NCI-H1092 treated with DMSO at 0.1 percent for 48 hours (cell line): ENCODE measurements around the gene CREB5.

ENCODE experiments used
- DNase-seq: peaks from one replicate; lab custom pipeline; 2025; lab: John Stamatoyannopoulos, UW

CREB5 gene

DNA sequence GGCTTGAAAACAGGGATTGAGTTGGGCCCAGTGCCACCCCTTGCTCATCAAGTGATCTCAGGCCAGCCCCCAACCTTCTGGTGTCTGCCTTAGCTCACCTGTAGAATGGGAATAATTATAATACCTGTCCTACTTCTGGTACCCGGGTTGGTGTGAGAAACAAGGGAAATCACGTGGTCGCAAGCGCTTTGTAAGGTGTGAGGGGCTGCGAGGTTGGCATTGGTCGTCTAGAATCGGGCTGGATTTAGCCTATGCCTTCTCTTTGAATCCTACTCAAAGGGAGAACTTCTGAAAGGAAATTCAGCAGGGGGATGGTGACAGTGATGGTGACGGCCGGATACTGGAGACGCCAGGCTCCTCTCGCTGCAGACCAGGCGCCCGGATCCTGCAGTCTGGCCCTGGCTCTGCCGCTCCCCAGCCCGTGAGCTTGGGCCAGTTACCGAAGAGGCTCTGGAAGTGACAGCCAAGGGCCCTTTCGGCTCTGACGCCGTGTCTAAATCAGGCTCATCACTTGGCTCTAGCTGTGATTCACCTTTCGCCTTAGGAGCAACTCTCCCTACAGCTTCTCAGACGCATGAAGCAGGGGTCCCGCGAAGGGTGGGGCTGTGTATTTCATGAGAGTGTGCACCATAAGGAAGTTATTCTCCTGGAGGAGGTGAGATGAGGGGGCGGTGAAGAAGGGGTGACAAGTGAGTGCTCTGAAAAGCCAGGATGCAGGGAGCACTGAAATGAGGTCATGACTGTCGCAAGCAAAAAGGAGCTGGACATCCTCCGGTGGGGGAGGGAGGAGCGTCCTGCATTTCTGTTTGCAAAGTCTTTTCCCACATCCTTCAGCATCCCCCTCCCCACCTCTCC lies 4.0 kb upstream of the CREB5 start:
- no peak for DNase-seq

DNA sequence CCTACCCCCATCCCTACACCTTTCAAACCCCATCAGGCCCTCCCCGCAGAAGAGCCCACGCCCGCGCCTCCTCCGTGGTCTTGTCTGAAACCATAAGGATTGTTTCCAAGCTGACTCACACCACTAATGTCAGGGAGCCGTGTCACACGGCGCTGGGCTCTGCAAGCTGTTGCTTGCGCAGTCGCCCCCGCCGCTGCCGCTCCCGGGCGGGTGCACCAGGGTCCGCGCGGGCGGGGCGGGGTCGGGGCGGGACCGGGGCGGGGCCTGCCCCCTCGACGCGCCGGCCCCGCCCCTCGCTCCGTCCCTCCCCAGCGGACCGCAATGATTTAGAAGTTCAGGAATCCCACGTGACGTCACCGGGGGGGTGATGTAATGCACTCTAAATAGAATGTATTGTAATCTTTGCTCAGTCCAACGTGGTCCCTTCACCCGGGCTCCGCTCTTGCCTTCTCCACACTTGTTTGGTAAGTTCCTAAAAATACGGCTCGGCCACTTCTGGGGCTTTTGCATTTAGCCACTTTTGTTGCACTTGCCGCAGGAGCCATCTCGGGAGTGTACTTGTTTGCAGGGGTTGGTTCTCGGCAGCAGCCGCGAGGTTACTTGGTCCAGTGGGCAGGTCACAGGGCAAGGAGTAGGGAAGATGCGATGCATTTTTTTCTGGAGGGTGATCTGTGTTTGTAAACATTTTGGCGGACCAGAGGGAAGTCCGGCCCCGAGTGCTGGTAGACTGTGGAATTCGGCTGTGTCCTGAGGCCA lies 3.2 kb upstream of the CREB5 start:
- DNase-seq, result peak; percentile 45

DNA sequence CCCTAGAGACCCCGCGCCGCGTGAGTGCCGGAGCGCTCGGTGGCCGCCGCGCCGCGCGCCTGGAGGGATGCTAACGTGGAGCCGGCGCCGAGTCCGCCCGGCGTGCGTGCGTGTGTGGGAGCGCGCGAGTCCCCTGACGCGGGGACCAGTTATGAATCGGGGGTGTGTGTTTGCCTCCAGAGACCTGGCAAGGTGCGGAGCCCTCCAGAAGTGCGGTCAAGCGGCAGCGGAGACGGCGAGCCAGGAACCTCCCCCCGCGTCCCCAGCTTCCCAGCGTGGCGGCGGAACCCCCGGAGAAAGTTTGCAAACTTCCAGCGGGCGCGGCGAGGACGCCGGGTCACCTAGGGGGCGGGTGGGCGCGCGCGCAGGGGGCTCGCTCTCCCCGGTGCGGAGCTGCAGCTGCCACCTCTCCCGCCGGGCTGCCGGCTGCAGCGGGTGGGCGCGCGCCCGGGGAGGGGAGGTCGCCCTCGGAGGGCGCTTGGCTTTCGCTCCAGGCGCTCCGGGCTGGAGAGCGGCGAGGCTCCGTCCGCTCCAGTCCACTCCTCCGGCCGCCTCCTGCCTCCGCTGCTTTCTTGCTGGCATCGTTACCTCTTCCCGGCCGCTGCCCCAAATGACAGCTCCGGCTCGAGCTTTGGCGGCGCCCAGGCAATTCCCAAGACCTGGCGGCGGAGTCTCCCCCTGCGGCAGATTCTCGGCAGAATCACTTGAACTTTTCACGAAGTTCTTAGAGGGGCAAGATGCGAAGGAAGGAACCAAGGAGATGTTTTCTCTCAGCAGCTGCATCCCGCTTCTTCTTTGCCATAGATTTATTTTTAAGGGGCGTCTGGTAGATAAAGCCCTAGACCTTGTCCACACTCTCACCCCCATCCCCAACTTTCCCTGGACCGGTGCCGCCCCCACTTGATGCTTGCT lies 2.3 kb upstream of the CREB5 start:
- peak; percentile 29 for DNase-seq

DNA sequence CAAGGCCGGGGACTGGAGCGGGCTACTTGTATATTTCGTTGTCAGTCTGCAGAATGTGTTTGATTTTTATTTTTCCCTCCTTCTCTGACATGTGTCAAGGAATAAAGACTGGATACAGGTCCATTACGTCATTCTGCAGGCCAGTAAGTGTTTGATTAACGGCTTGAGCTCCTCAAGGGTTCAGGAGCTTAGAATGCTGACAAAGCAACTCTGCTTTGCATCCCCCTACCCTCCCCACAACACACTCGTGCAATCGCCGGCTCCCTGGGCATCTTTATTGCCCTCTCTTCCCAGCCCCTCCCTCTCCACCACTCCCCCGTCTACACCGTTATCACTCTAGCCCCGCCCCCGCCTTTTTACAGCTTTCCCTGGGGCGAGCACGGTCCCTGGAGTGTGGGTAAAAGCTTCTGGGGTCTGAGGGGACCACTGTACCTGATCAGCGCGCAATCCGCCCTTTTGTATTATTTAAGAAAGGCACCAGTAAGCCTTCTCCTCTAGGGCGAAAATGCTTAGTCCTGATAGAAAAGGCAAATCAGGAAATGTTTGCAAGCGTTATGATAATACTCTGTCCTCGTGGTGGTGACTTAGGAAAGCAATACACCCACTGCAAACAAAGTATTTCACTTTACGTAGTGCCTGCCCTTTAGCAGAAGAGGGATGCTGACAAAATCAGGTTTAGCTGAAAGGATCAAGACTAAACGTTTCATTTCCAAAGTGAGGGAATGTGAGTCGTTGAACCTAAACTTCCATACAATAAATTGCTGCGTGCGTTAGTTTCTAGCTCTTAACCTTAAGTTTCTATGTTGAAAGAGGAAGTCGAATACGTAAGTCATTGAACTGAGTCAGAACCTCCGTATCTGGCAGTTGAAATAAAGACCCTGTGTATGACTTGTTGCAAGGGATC lies 1.4 kb upstream of the CREB5 start:
- DNase-seq, result peak; percentile 36

DNA sequence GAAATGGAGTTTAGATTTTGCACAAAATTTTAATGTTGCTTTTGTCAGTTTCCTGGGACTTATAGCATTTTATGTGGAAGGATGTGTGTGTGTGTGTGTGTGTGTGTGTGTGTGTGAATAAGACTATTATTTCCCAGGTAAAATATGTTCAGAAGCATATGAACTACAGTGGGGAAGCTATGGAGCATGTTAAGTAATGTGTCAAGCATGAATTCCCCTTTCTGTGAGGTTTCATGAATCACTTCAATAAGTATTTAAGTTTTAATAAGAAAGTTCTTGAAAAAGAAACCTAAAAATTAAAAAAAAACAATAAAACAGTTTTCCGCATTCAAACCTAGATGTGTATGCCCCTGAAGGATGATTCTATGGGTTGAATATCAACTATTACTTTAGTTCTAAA lies 693 bp downstream of the CREB5 start:
- no peak for DNase-seq

DNA sequence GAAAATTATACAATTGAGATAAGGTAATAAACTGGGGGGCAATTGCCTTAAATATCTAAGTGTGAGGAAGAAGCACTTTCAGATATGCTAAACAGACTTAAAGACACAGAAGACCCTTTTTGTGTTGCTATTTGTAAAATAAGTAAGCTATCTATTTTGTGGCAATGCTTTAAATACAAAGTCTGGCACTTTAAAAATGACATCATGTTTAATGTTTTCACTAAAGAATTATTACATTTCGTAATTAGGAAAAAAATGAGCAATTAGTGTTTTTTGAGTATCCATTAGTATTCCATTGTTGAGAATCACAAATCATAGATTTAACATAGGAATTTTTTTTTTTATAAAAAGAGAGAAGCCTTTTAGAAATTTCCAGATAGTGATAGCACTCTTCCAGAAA lies 2.1 kb downstream of the CREB5 start:
- DNase-seq, result no peak

DNA sequence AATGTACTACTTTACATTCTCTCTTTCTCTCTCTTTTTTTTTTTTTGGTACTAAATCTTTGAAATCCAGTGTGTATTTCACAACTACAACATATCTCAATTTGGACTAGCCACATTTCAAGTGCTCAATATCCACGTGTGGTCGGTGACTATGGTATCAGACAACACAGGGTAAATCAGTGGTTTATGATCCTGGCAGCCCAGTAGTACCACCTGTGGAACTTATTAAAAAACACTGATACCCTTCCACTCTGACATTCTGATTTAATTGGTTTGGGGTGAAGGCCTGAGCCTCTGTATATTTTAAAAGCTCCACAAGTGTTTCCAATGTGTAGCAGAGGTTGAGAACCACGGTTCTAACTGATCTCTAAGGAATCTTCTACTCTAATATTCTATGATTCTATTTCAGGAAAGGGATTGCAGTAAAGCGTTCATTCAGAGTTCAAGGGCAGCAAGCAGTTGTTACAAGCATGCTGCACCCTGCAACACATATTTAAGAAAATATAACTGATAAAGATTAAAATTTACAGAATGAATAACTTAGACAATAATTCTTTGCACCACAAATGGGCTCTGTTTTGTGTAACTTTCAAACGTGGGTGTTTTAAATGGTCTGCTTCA lies 5.1 kb downstream of the CREB5 start:
- DNase-seq, result no peak

DNA sequence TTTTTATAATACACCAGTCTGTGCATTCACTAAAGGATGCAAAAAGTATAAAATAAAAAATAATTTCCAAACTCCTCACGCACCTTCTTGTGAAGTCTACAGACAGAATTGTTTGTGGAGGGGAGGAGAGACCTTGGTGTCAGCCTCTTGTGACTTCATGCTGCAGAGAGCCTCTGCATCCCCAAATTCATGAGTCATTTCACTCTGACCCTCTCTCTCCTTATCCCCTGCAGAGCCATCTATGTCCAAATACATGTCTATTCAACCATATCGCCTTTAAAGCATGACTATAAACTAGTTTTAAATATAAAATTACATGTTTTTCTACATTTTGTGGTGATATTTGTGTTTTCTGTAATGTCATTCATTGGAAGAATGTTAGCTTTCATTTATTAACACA lies 6.0 kb downstream of the CREB5 start:
- DNase-seq, result no peak

DNA sequence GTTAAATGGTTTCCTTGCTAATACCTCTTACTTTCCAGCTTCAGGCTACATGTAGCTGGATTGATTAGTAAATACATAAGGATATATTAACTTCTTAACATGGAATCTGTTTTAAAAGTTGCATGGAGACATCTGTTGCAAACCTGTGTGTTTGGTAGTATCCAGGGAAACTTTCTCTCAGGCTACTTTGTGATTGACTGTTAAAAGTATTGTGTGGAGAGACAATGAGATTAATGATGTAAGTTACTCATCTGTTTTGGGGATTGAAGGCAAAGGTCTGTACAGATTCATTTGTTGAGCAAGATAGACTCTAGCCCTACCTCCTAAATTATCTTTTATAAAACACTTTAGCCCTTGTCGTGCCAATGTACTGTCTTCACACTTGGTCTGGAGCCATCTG lies 6.6 kb downstream of the CREB5 start:
- DNase-seq, result no peak

DNA sequence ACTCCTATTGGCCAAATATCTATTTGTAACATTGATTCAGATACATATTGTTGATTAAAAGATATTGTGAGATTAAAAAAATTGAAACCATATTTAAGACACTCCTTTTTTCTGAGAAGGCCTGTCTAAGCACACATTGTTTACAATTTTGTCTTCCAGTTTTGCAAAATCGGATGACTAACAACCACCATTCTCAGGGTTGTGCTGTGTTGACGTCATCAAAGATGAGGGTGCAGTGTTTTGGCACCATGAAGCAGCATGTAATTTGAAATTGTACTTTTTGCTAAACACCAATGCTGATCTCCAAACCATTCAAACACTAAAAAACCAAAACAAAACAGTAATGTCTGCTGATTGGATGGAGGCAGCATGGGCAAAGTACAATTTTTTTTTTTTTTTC lies 7.4 kb downstream of the CREB5 start:
- DNase-seq, result no peak

DNA sequence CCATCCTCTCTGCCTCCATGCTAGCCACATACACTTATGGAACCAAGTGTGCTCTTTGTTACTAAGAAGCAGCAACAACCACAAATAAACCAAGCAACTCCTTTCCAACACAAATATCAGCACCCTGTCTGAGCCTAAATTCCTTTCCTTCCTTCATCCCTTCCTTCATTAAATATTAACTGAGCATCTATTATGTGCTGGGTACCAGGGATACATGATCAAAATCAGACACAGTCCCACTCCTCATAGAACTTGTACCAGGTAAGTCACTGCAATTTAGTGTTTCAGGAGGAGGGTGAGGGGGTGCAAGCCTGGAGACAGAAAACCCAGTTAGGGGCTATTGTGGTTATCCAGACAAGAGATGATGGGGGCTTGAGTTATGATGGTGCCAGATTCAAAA lies 10.8 kb downstream of the CREB5 start:
- DNase-seq, result no peak

DNA sequence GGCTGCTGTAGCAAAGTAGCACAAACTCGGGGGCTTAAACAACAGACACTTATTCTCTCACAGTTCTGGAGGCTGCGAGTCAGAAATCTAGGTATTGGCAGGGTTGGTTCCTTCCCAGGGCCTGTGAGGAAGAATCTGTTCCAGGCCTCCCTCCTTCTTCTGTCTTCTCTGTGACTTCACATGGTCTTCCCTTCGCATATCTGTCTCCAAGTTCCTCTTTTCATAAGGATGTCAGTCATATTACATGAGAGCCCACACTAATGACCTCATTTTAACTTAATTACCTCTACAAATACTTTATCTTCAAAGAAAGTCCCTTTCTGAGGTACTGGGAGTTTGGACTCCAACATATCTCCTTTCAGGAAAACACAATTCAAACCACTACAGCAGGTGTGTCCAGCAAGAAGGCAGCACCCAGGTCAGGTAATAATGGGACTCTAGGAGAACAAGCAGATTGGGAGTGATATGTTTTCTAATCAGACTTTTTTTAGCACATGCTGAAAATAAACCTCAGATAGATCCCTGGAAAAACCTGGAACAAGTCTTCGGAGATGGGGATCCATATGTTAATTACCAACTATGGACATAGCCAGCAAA lies 11.7 kb downstream of the CREB5 start:
- DNase-seq, result no peak

DNA sequence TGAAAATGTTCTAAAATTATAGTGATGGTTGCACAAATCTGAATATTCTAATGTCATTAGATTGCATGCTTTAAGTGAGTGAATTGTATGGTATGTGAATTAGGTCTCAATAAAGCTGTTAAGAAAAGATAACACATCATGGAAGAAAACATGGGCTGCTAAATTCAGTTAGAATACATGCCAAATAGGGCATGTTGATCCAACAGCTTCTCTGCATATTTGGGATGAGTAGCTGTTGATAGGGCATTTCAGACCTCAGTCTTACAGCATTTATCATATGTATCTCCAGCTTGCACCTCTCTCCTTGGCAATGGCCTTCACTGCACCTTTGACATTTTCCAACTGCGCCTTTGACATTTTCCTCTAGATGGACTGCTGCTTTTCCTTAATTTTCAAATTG lies 13.2 kb downstream of the CREB5 start:
- DNase-seq, result no peak

DNA sequence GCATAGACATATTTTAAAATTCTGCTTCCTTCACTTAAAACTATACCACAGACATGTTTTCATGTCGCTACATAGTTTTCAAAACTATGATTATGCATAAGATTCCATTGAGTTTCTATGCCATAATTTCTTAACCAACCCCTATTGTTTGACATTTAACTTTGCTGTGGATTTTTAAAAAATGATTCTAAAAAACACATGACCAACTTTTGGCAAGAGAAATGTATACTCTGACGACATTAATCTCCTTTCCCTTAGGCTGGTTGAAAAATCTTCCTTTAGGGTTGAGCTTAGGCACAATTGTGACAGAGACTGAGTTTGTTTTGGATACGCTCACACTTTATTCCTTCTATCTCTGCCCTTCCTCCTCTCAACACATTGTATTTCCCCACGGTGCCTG lies 14.9 kb downstream of the CREB5 start:
- no peak for DNase-seq

DNA sequence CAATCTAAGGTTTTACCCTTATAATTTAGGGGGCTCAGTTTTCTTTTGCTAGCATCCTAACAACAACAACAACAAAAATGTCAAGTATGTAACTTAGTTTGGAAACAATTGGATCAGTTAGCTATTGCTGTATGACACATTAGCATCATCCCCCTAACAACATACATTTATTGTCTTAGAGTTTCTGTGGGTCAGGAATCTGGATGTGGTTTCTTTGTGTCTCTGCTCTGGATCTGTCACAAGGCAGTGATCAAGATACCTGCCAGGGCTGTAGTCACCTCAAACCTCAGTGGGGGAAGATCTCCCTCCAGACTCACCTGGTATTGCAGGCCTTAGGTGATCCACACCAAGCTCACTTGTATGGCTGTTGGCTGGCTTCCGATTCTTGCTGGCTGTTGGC lies 18.3 kb downstream of the CREB5 start:
- no peak for DNase-seq

DNA sequence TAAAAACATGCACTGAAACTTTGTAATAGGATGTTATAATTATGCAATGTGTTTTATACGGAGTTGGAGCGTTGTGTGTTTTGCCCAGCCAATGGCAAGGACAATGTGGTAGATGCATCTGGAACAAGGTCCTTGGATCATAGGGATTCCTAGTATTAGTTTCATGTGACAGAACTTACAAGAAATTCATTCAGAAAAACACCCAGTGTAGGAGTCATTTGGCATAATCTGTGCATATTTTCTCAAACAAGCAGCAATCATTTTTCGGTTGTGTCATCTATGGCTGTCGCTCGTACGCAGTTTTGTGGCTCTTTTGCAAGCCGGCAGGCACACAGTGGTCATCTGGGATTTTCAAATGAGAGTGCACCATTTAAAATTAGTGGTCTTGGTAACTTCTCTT lies 19.8 kb downstream of the CREB5 start:
- DNase-seq, result no peak

DNA sequence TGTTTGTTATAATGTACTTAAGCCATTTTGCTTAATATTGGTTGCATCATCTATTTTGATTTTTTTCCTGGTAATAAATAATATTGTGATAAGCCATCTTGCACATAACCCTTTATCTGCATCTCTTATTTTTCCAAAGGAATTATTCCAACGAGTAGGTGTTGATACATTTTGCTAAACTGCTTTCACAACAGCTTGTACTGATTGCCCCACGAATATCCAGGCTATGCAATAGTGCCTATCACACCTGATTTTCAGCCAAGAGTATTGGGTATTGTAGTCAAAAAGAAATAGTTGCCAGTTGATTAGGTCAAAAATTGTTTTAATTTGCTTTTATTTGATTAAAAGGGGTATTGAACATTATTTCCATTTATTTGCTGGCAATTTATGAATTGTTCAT lies 20.7 kb downstream of the CREB5 start:
- DNase-seq, result no peak

DNA sequence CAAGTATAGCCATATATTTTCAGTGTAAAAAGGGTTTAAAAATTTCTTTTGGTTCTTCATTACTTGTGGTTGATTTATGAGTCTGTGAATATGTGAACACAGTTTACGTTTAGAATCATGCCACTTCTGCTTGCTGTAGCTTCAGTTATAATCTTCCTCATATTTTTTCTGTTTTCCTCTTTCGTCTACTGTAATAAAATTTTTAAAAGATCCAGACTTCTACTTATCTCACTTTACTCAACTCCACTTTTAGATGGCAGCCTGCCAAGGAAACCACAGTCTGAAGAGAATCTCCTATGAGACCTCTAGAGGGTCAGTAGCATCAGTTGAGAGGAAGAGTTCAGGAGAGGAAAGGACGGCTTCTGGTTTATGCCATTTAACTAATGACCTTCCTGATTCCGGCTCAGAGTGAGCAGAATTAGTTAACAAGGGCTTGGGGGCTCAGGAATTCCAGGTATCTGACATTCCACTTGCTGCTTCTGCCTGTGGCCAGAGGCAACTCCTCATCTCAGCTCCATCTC lies 21.4 kb downstream of the CREB5 start:
- no peak for DNase-seq

DNA sequence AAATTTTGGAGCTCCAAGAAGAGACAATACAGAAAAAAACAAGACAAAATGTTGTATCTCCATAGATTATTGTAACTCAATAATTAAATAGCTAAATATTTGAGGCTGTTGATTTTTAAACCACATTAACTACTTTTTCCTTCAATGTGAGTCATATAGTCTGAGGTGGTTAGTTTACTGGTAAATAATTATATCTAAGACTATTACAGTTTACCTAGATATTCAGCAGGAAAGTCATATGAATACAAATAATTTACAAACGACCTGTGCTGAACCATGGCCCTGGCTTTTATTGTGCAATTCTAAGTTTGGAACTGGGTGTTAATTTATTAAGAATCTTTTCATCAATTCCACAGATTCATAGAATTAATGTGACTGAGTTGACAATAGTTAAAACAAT lies 22.2 kb downstream of the CREB5 start:
- DNase-seq, result no peak

DNA sequence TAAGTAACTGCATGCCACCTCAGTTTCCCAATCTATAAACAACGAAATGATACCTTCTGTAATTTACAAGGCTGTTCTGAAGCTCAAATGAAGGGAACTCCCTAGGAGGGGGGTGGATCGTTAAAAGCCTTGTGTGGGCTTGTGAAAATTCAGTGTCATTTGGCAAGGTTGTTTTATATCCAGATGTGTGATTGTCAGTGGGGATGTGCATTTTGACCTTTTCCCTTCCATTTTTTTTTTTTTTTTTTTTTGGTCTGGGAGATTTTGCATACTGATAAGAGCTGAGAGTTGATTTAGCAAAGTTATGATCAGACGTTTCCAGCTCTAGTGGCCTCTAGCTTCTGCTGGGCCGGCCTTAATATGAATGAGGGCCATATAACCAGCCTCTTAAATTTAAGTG lies 22.8 kb downstream of the CREB5 start:
- DNase-seq, result no peak
